GM23248 (cell line): ENCODE results near the gene GPHN.

Experiments
- EZH2 ChIP-seq: fragments of 200-600 bp; sonication (generic); IDR thresholded peaks from 2 replicates; pipeline ENCODE4 v1.6.1; 2018; ENCODE audit warnings: antibody characterized with exemption, mild to moderate bottlenecking; ENCODE audit not compliant: insufficient read depth, poor library complexity, severe bottlenecking
- EZH2phosphoT487 ChIP-seq: fragments of 200-600 bp; sonication (generic); IDR thresholded peaks from 2 replicates; pipeline ENCODE4 v1.6.1; 2018; ENCODE audit warnings: antibody characterized with exemption, moderate library complexity, mild to moderate bottlenecking, low read depth; ENCODE audit not compliant: insufficient read depth

GRCh38 chr14:67056684-67057083 lies 548.7 kb downstream of the GPHN start:
- TF ChIP-seq EZH2phosphoT487 (no peak), EZH2 (no peak)
